H9 (cell line): Measurements from ENCODE around the gene IQGAP2. TPM values are rescaled to one million over a fixed set of nuclear protein-coding genes. Genes with fewer than 3 reads are reported as not detected.

Experiments
- DNase-seq: peaks from one replicate; pipeline ENCODE4 v3.0.0-alpha.2; 2017
- H2AFZ ChIP-seq: one replicate; pipeline ENCODE4 v1.6.1; 2013; ENCODE audit warnings: mild to moderate bottlenecking, low read length, control low read depth, moderate library complexity
- H2AK5ac ChIP-seq: 2 replicates; pipeline ENCODE4 v1.6.1; 2013; ENCODE audit warnings: low read length, control low read depth, mixed read lengths; ENCODE audit not compliant: insufficient read length
- H2BK120ac ChIP-seq: one replicate; pipeline ENCODE4 v1.6.1; 2013; ENCODE audit warnings: low read depth, mild to moderate bottlenecking, low read length, control low read depth, inconsistent platforms; ENCODE audit not compliant: poor library complexity, severe bottlenecking
- H2BK12ac ChIP-seq: 2 replicates; pipeline ENCODE4 v1.6.1; 2013; ENCODE audit warnings: low read length, control low read depth, mixed read lengths, low read depth; ENCODE audit not compliant: insufficient read length
- H2BK15ac ChIP-seq: 2 replicates; pipeline ENCODE4 v1.6.1; 2013; ENCODE audit warnings: low read depth, low read length, control low read depth
- H2BK20ac ChIP-seq: one replicate; pipeline ENCODE4 v1.6.1; 2013; ENCODE audit warnings: low read depth, mild to moderate bottlenecking, low read length, control low read depth, inconsistent platforms; ENCODE audit not compliant: poor library complexity, severe bottlenecking
- H2BK5ac ChIP-seq: 2 replicates; pipeline ENCODE4 v1.6.1; 2013; ENCODE audit warnings: low read length, control low read depth, mixed read lengths; ENCODE audit not compliant: insufficient read length
- H3K14ac ChIP-seq: 2 replicates; pipeline ENCODE4 v1.6.1; 2013; ENCODE audit warnings: low read length, control low read depth; ENCODE audit not compliant: insufficient read depth
- H3K18ac ChIP-seq: 2 replicates; pipeline ENCODE4 v1.6.1; 2013; ENCODE audit warnings: low read depth, mild to moderate bottlenecking, mixed read lengths, low read length, control low read depth; ENCODE audit not compliant: insufficient read length
- H3K23ac ChIP-seq: 2 replicates; pipeline ENCODE4 v1.6.1; 2013; ENCODE audit warnings: low read length, control low read depth, mixed read lengths, low read depth; ENCODE audit not compliant: insufficient read length
- H3K23me2 ChIP-seq: 2 replicates; pipeline ENCODE4 v1.6.1; 2013; ENCODE audit warnings: low read depth, mild to moderate bottlenecking, mixed read lengths, low read length, control low read depth; ENCODE audit not compliant: insufficient read length, poor library complexity, severe bottlenecking
- H3K27ac ChIP-seq: 2 replicates; pipeline ENCODE4 v1.5.1; 2013; ENCODE audit warnings: low read length, control low read depth, mixed read lengths, low read depth; ENCODE audit not compliant: insufficient read length
- H3K27me3 ChIP-seq: 2 replicates; pipeline ENCODE4 v1.6.1; 2013; ENCODE audit warnings: low read length, control low read depth, inconsistent platforms; ENCODE audit not compliant: insufficient read depth
- H3K4ac ChIP-seq: 2 replicates; pipeline ENCODE4 v1.6.1; 2013; ENCODE audit warnings: low read depth, mild to moderate bottlenecking, control low read depth, inconsistent platforms, low read length, moderate library complexity
- H3K4me1 ChIP-seq: 2 replicates; pipeline ENCODE4 v1.6.1; 2013; ENCODE audit warnings: low read length, control low read depth, inconsistent platforms; ENCODE audit not compliant: insufficient read depth
- H3K4me2 ChIP-seq: 2 replicates; pipeline ENCODE4 v1.6.1; 2013; ENCODE audit warnings: low read length, control low read depth, mixed read lengths; ENCODE audit not compliant: insufficient read length, insufficient read depth
- H3K56ac ChIP-seq: 2 replicates; pipeline ENCODE4 v1.6.1; 2013; ENCODE audit warnings: low read depth, mild to moderate bottlenecking, mixed read lengths, low read length, control low read depth; ENCODE audit not compliant: insufficient read length
- H3K79me1 ChIP-seq: 2 replicates; pipeline ENCODE4 v1.6.1; 2013; ENCODE audit warnings: low read depth, mild to moderate bottlenecking, moderate library complexity, low read length, control low read depth, inconsistent platforms; ENCODE audit not compliant: insufficient read depth, poor library complexity, severe bottlenecking
- H3K79me2 ChIP-seq: 2 replicates; pipeline ENCODE4 v1.6.1; 2013; ENCODE audit warnings: low read length, control low read depth, inconsistent platforms; ENCODE audit not compliant: insufficient read depth
- H3K9ac ChIP-seq: 2 replicates; pipeline ENCODE4 v1.6.1; 2013; ENCODE audit warnings: low read length, control low read depth, mixed read lengths; ENCODE audit not compliant: insufficient read length; ENCODE audit errors: extremely low read depth
- H3K9me3 ChIP-seq: one replicate; pipeline ENCODE4 v1.6.1; 2013; ENCODE audit warnings: low read depth, low read length, inconsistent platforms; ENCODE audit not compliant: control insufficient read depth
- H3T11ph ChIP-seq: one replicate; pipeline ENCODE4 v1.6.1; 2013; ENCODE audit warnings: mild to moderate bottlenecking, low read length, control low read depth, inconsistent platforms
- H4K20me1 ChIP-seq: one replicate; pipeline ENCODE4 v1.6.1; 2013; ENCODE audit not compliant: control insufficient read depth, insufficient read length, insufficient read depth
- H4K5ac ChIP-seq: 2 replicates; pipeline ENCODE4 v1.6.1; 2013; ENCODE audit warnings: low read depth, mild to moderate bottlenecking, mixed read lengths, low read length, control low read depth; ENCODE audit not compliant: insufficient read length
- H4K8ac ChIP-seq: replicated peaks from 2 replicates; pipeline ENCODE4 v1.6.1; 2013; ENCODE audit warnings: low read length, control low read depth, mixed read lengths, low read depth; ENCODE audit not compliant: insufficient read length
- H4K91ac ChIP-seq: 2 replicates; pipeline ENCODE4 v1.6.1; 2013; ENCODE audit warnings: low read depth, mild to moderate bottlenecking, moderate library complexity, mixed read lengths, low read length, control low read depth; ENCODE audit not compliant: insufficient read length
- H3K27ac Mint-ChIP-seq, 3 experiments: 2 replicates in 2 of 3; 3 replicates in 1 of 3; pipeline ENCODE4 v1.8.0; 2020 to 2021; ENCODE audit warnings: mixed read lengths in 3 of 3, mild to moderate bottlenecking in 1 of 3, moderate library complexity in 1 of 3
- H3K27me3 Mint-ChIP-seq: 2 replicates; pipeline ENCODE4 v1.8.0; 2021; ENCODE audit warnings: low read depth, mild to moderate bottlenecking, moderate library complexity, mixed read lengths
- H3K36me3 Mint-ChIP-seq, 3 experiments: 2 replicates in 2 of 3; 3 replicates in 1 of 3; pipeline ENCODE4 v1.8.0; 2020 to 2021; ENCODE audit warnings: low read depth in 3 of 3, mixed read lengths in 3 of 3; ENCODE audit not compliant: insufficient read depth in 1 of 3
- H3K4me1 Mint-ChIP-seq, 2 experiments: 2 replicates each; pipeline ENCODE4 v1.8.0; 2020; ENCODE audit warnings: mixed read lengths in 2 of 2
- H3K4me3 Mint-ChIP-seq, 2 experiments: 2 replicates in 1 of 2; 3 replicates in 1 of 2; pipeline ENCODE4 v1.8.0; 2020 to 2021; ENCODE audit warnings: mild to moderate bottlenecking in 2 of 2, mixed read lengths in 2 of 2, moderate library complexity in 1 of 2
- H3K9me3 Mint-ChIP-seq, 2 experiments: 2 replicates in 1 of 2; 3 replicates in 1 of 2; pipeline ENCODE4 v1.8.0; 2020; ENCODE audit warnings: mild to moderate bottlenecking in 2 of 2, mixed read lengths in 2 of 2, moderate library complexity in 1 of 2
- WGBS: extraction: QIAGEN DNeasy Blood & Tissue Kit; methylation state at CpG from one replicate; pipeline ENCODE4 v1.1.7; 2013; ENCODE audit warnings: missing lambda C conversion rate, low lambda C conversion rate, mixed read lengths; ENCODE audit not compliant: insufficient read length; ENCODE audit errors: extremely low coverage; 5-methylcytosine and 5-hydroxymethylcytosine counted together
- total RNA-seq: library from RNA; stranded (reverse); gene quantifications from 2 replicates; pipeline ENCODE4 v1.2.1, GENCODE V29; 2021
- TF ChIP-seq, protein P1 (sequence below): fragments of 200-600 bp; sonication (generic); conservative IDR thresholded peaks from 3 replicates; pipeline ENCODE4 v1.8.0; 2021; ENCODE audit warnings: antibody characterized with exemption, mild to moderate bottlenecking

Gene IQGAP2
- total RNA-seq, 1 experiment from 2014 or later: 22.5 TPM

DNA sequence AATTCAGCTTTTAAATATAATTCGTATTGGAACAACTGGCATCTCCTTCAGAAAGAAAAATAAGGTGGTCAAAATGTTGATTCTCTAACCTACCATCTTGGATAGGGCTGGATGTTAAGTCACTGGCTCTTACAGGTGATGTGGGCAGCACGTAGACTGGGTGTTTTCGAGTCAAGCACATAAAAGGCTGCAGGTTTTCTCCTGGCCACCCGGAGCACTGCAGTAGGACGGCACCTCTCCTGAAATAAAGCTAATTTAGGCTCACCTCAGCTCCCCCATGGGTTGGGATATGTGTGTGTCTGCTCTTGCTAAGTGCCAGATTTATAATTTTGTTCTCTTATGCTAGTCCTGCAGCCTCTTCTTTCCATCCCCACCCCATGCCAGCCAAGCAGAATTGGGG is 80.3 kb downstream of the IQGAP2 start:
- Histone ChIP-seq H3K4me1 (peaks cover 22% of the 10 kb centered on the region), H3K27ac (no peak overlapping the region), H3K23me2 (no peaks in the 10 kb centered on the region), H3K14ac (no peak overlapping the region), H2AFZ (no peak overlapping the region), H3K56ac (no peak overlapping the region), H3K27me3 (no peaks in the 10 kb centered on the region), H2BK12ac (no peak overlapping the region), H3K79me2 (no peaks in the 10 kb centered on the region), H2BK15ac (no peak overlapping the region), H3K18ac (peak overlapping the region; percentile 49), H3K79me1 (no peaks in the 10 kb centered on the region), H2BK120ac (no peak overlapping the region), H3K9me3 (no peaks in the 10 kb centered on the region), H4K8ac (no peak overlapping the region), H4K5ac (no peak overlapping the region), H2AK5ac (no peak overlapping the region), H3T11ph (no peak overlapping the region), H2BK20ac (no peak overlapping the region), H2BK5ac (no peak overlapping the region), H3K23ac (no peak overlapping the region), H4K91ac (no peak overlapping the region), H3K4me2 (no peak overlapping the region), H4K20me1 (no peaks in the 10 kb centered on the region), H3K4ac (no peak overlapping the region), H3K9ac (no peak overlapping the region)
- Mint-ChIP-seq H3K36me3 (no peaks in the 10 kb centered on the region), H3K9me3 (no peaks in the 10 kb centered on the region), H3K4me1 (peaks cover 63 to 66% of the 10 kb centered on the region in 2 experiments), H3K4me3 (no peak overlapping the region), H3K27ac (peak overlapping the region in 1 of 3 experiments; percentile 18; a peak in 2 of 7 replicates), H3K27me3 (no peaks in the 10 kb centered on the region)
- TF ChIP-seq, protein P1, sequence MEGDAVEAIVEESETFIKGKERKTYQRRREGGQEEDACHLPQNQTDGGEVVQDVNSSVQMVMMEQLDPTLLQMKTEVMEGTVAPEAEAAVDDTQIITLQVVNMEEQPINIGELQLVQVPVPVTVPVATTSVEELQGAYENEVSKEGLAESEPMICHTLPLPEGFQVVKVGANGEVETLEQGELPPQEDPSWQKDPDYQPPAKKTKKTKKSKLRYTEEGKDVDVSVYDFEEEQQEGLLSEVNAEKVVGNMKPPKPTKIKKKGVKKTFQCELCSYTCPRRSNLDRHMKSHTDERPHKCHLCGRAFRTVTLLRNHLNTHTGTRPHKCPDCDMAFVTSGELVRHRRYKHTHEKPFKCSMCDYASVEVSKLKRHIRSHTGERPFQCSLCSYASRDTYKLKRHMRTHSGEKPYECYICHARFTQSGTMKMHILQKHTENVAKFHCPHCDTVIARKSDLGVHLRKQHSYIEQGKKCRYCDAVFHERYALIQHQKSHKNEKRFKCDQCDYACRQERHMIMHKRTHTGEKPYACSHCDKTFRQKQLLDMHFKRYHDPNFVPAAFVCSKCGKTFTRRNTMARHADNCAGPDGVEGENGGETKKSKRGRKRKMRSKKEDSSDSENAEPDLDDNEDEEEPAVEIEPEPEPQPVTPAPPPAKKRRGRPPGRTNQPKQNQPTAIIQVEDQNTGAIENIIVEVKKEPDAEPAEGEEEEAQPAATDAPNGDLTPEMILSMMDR: peak; percentile 46
- DNase-seq: peak; percentile 66
- WGBS: no CpG with 5 or more reads among the region's 5 CpGs
